ENCODE measurements around the gene HOXC4.

DNA sequence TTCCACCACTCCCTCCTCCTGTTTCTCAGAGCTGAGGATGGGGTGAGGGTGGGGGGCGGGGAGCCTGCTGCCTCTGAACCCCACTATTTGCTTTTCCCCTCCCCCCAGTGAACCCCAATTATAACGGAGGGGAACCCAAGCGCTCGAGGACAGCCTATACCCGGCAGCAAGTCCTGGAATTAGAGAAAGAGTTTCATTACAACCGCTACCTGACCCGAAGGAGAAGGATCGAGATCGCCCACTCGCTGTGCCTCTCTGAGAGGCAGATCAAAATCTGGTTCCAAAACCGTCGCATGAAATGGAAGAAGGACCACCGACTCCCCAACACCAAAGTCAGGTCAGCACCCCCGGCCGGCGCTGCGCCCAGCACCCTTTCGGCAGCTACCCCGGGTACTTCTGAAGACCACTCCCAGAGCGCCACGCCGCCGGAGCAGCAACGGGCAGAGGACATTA, 1.1 kb downstream of the HOXC4 start:
- TF ChIP-seq POLR2A (IDR thresholded peaks at IDR 0.05), result no peak
- TF ChIP-seq, protein P1, sequence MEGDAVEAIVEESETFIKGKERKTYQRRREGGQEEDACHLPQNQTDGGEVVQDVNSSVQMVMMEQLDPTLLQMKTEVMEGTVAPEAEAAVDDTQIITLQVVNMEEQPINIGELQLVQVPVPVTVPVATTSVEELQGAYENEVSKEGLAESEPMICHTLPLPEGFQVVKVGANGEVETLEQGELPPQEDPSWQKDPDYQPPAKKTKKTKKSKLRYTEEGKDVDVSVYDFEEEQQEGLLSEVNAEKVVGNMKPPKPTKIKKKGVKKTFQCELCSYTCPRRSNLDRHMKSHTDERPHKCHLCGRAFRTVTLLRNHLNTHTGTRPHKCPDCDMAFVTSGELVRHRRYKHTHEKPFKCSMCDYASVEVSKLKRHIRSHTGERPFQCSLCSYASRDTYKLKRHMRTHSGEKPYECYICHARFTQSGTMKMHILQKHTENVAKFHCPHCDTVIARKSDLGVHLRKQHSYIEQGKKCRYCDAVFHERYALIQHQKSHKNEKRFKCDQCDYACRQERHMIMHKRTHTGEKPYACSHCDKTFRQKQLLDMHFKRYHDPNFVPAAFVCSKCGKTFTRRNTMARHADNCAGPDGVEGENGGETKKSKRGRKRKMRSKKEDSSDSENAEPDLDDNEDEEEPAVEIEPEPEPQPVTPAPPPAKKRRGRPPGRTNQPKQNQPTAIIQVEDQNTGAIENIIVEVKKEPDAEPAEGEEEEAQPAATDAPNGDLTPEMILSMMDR (IDR thresholded peaks at IDR 0.05), result no peak
